PC-3 (cell line): ENCODE data around the gene REC8. TPM values are rescaled to one million over a fixed set of nuclear protein-coding genes. Genes with fewer than 3 reads are reported as not detected.

Source experiments
- ATAC-seq: fragments of 200-7000 bp; cut with Tn5 transposase; 2 replicates; pipeline ENCODE4 v1.9.1; 2020; ENCODE audit warnings: mild to moderate bottlenecking, moderate library complexity
- BruUV-seq: library from RNA; stranded (reverse); fragments of 400-500 nt; replicated peaks from 2 replicates; lab custom pipeline; 2021; lab: Mats Ljungman, UMichigan
- CTCF ChIA-PET: fragments of 300-600 bp; sonication (Branson Sonifier 250); formaldehyde crosslinking; loops from one replicate; lab custom pipeline; 2022; ENCODE audit warnings: antibody characterized with exemption; lab: Charles Lee
- POLR2A ChIA-PET: fragments of 300-600 bp; sonication (Branson Sonifier 250); formaldehyde crosslinking; loops from one replicate; lab custom pipeline; 2022; ENCODE audit warnings: antibody characterized with exemption; ENCODE audit not compliant: unreplicated experiment; lab: Charles Lee
- DNase-seq: peaks from one replicate; pipeline ENCODE4 v3.0.0-alpha.2; 2015
- H2AFZ ChIP-seq: fragments of 300-600 bp; sonication (generic); 2 replicates; pipeline ENCODE4 v1.6.0; 2016; ENCODE audit warnings: antibody characterized with exemption, low read length
- H3F3A ChIP-seq: fragments of 300-600 bp; sonication (generic); one replicate; pipeline ENCODE4 v1.6.0; 2017; ENCODE audit warnings: antibody characterized with exemption, low read length, control low read depth, mild to moderate bottlenecking; ENCODE audit not compliant: unreplicated experiment
- H3K27ac ChIP-seq: fragments of 300-600 bp; sonication (generic); 2 replicates; pipeline ENCODE4 v1.5.1; 2016; ENCODE audit warnings: mild to moderate bottlenecking, low read length
- H3K27me3 ChIP-seq: fragments of 300-600 bp; sonication (generic); 2 replicates; pipeline ENCODE4 v1.6.1; 2016; ENCODE audit warnings: low read length, mixed read lengths
- H3K36me3 ChIP-seq: fragments of 300-600 bp; sonication (generic); 2 replicates; pipeline ENCODE4 v1.6.1; 2016; ENCODE audit warnings: low read depth, mixed run types, low read length, mixed read lengths
- H3K4me1 ChIP-seq: fragments of 300-600 bp; sonication (generic); 2 replicates; pipeline ENCODE4 v1.5.1; 2016; ENCODE audit warnings: low read length; ENCODE audit not compliant: insufficient read depth
- H3K4me2 ChIP-seq: fragments of 300-600 bp; sonication (generic); 2 replicates; pipeline ENCODE4 v1.6.0; 2016; ENCODE audit warnings: low read length
- H3K4me3 ChIP-seq: fragments of 300-600 bp; sonication (generic); 2 replicates; pipeline ENCODE4 v1.5.1; 2016; ENCODE audit warnings: mild to moderate bottlenecking, low read length, mixed read lengths
- H3K79me2 ChIP-seq: fragments of 300-600 bp; sonication (generic); 2 replicates; pipeline ENCODE4 v1.6.1; 2017; ENCODE audit warnings: low read length, mixed read lengths
- H3K9ac ChIP-seq: fragments of 300-600 bp; sonication (generic); 2 replicates; pipeline ENCODE4 v1.6.0; 2016; ENCODE audit warnings: mild to moderate bottlenecking, low read length
- H3K9me2 ChIP-seq: fragments of 300-600 bp; sonication (generic); replicated peaks from 2 replicates; pipeline ENCODE4 v1.6.1; 2016; ENCODE audit warnings: mixed run types, low read length, mixed read lengths
- H3K9me3 ChIP-seq: fragments of 300-600 bp; sonication (generic); 2 replicates; pipeline ENCODE4 v1.6.1; 2016; ENCODE audit warnings: low read length, mixed read lengths
- H4K20me1 ChIP-seq: fragments of 300-600 bp; sonication (generic); 2 replicates; pipeline ENCODE4 v1.6.1; 2016; ENCODE audit warnings: low read length, mixed read lengths
- CTCF ChIP-seq: fragments of 300-600 bp; sonication (generic); conservative IDR thresholded peaks from 2 replicates; pipeline ENCODE4 v1.5.1; 2017; ENCODE audit warnings: antibody characterized with exemption, low read depth, mild to moderate bottlenecking, low read length
- EZH2 ChIP-seq: fragments of 300-600 bp; sonication (generic); IDR thresholded peaks from one replicate; pipeline ENCODE4 v1.6.1; 2017; ENCODE audit warnings: antibody characterized with exemption, mild to moderate bottlenecking, low read length; ENCODE audit not compliant: unreplicated experiment
- EZH2phosphoT487 ChIP-seq: fragments of 300-600 bp; sonication (generic); IDR thresholded peaks from 2 replicates; pipeline ENCODE4 v1.6.1; 2018; ENCODE audit warnings: mild to moderate bottlenecking, antibody characterized with exemption, low read length, borderline replicate concordance
- intact Hi-C: fragments of 100-400 bp; cut with micrococcal nuclease; formaldehyde crosslinking; loops from 2 replicates; pipeline ENCODE4 v1.9.0; 2023
- total RNA-seq: library from RNA; depleted of rRNA; stranded (reverse); fragments of >200 nt; gene quantifications from 2 replicates; pipeline ENCODE4 v1.2.3, GENCODE V29; 2014

The REC8 gene
- total RNA-seq, 1 experiment from 2014 or later = 1.9 TPM

DNA sequence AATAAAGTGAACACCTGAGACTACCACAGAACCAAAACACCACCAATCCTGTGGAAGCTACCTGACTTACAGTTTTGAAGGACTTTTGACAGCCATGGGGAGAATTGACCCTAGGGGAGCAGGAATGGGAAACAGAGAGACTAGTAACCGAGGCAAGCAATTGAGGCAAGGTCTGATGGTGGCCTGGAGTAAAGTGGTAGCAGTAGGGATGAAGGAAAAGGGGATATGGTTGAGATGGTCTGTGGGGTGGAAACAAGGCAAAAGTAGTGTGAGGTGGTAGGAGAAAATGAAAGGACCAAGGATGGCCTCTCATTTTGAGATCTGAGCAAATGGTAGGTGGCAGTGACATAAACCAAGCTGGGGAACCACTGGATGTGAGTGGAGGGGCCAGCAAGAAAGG, 15.0 kb upstream of the REC8 start:
- Histone ChIP-seq H3K27ac (no peak overlapping the region), H3K9ac (no peak overlapping the region), H3K79me2 (no peaks in the 10 kb centered on the region), H3K4me3 (no peak overlapping the region), H3K4me2 (no peak overlapping the region), H3K36me3 (peaks cover 36% of the 10 kb centered on the region; the same call in 1 of the 2 replicates), H3F3A (peaks cover 4% of the 10 kb centered on the region), H3K9me2 (no peaks in the 10 kb centered on the region), H4K20me1 (no peaks in the 10 kb centered on the region), H3K4me1 (peaks cover 12% of the 10 kb centered on the region), H3K27me3 (no peaks in the 10 kb centered on the region), H2AFZ (no peak overlapping the region), H3K9me3 (no peaks in the 10 kb centered on the region)
- CTCF ChIA-PET = no interaction called here
- intact Hi-C loops = no loop called here
- DNase-seq (no peak), ATAC-seq (no peak)
- no peak for TF ChIP-seq CTCF
- no peak for TF ChIP-seq EZH2
- TF ChIP-seq EZH2phosphoT487 = no peak
- POLR2A ChIA-PET = no interaction called here
- no TSS peak for BruUV-seq

DNA sequence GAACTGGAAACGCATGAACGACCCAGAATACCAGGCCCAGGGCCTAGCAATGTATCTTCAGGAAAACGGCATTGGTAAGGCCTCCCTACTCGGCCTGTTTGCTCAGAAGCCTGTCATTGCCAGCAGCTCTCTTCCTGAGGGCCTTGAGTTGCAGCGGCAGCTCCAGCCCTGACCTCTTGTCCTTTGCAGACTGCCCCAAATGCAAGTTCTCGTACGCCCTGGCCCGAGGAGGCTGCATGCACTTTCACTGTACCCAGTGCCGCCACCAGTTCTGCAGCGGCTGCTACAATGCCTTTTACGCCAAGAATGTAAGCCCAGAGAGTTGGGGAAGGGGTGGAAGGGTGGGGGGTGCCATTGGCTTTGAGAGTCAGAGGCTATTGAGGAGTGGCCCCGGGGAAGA, 14.5 kb upstream of the REC8 start:
- no peaks in the 10 kb centered on the region for H3K9me2 ChIP-seq
- no TSS peak for BruUV-seq
- H3K4me3 ChIP-seq = no peak overlapping the region
- no peaks in the 10 kb centered on the region for H3K27me3 ChIP-seq
- H3K36me3 ChIP-seq = peaks cover 34% of the 10 kb centered on the region; the same call in 1 of the 2 replicates
- ChIA-PET CTCF (no interaction called here), POLR2A (no interaction called here)
- TF ChIP-seq EZH2phosphoT487 (no peak), EZH2 (no peak), CTCF (no peak)
- no peak overlapping the region for H3K27ac ChIP-seq
- DNase-seq (no peak), ATAC-seq (no peak)
- H4K20me1 ChIP-seq = no peaks in the 10 kb centered on the region
- no peak overlapping the region for H3K9ac ChIP-seq
- H3K4me1 ChIP-seq = peaks cover 13% of the 10 kb centered on the region
- intact Hi-C loops = no loop called here
- H3K9me3 ChIP-seq = no peaks in the 10 kb centered on the region
- no peak overlapping the region for H2AFZ ChIP-seq
- no peaks in the 10 kb centered on the region for H3K79me2 ChIP-seq
- peaks cover 4% of the 10 kb centered on the region for H3F3A ChIP-seq
- H3K4me2 ChIP-seq = no peak overlapping the region

GRCh38 chr14:24159777-24160498, 11.9 kb upstream of the REC8 start:
- TF ChIP-seq EZH2 (no peak), EZH2phosphoT487 (no peak), CTCF (no peak)
- DNase-seq (no peak), ATAC-seq (no peak)
- H3K4me1 ChIP-seq = peaks cover 13% of the 10 kb centered on the region
- no peak overlapping the region for H2AFZ ChIP-seq
- ChIA-PET POLR2A (interaction anchor here (0.5 kb wide), 1 partner anchor 54 kb away, joined by 3 read pairs; no protein-coding TSS in a partner anchor), CTCF (interaction anchor here (0.6 to 1.3 kb wide), 2 partner anchors 24 to 51 kb away, joined by 3 to 4 read pairs; partner anchors contain the start of gene PSME1)
- no peaks in the 10 kb centered on the region for H3K9me3 ChIP-seq
- no peaks in the 10 kb centered on the region for H4K20me1 ChIP-seq
- intact Hi-C loops = loop anchor here (2.0 kb wide), 1 partner anchor 101 kb away; no protein-coding TSS in a partner anchor
- no peak overlapping the region for H3K9ac ChIP-seq
- peaks cover 4% of the 10 kb centered on the region for H3F3A ChIP-seq
- H3K4me2 ChIP-seq = no peak overlapping the region
- H3K9me2 ChIP-seq = no peaks in the 10 kb centered on the region
- H3K4me3 ChIP-seq = no peak overlapping the region
- H3K27ac ChIP-seq = no peak overlapping the region
- H3K27me3 ChIP-seq = no peaks in the 10 kb centered on the region
- no peaks in the 10 kb centered on the region for H3K79me2 ChIP-seq
- no TSS peak for BruUV-seq
- H3K36me3 ChIP-seq = peaks cover 35% of the 10 kb centered on the region
